Measurements from ENCODE around the gene SSX7. TPM values are rescaled to one million over a fixed set of nuclear protein-coding genes. Genes with fewer than 3 reads are reported as not detected.
"Not testable (repeated sequence)": the region's sequence is repeated elsewhere in the genome, so short reads cannot be mapped to it uniquely, and the experiment has no call there.

The SSX7 gene, protein sequence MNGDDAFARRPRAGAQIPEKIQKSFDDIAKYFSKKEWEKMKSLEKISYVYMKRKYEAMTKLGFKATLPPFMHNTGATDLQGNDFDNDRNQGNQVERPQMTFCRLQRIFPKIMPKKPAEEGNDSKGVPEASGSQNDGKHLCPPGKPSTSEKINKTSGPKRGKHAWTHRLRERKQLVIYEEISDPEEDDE
- total RNA-seq = not detected
- long read RNA-seq, donor 1 = 0 reads
- long read RNA-seq, donor 2 = 0 reads

DNA sequence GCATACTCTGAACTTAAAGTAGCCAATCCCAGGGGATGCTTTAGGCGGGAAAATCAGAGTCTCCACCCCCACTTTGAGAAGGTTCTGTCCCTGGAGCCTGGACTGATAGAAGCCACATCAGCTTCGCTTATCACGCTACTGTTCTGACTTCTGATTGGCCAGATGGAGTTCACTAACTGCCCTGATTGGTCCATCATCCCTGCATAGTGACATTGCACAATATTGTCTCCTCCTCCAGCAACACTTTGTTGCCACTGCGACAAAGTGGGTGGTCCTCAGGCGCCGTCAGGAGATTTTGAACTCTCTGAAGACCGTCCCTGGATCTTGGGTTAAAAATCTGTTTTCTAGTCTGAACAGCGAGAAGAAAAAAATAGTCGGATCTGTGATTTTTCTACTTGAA is at the start of gene SSX7:
SSX7 (minus strand) TSS at position 101 of the 400 bp plus-strand sequence. CDS start 1,428 bp downstream, outside the sequence.
- intact Hi-C loops (cut with DNase I); DNase-seq (ENCODE audit: low spot score): not testable (repeated sequence)

DNA sequence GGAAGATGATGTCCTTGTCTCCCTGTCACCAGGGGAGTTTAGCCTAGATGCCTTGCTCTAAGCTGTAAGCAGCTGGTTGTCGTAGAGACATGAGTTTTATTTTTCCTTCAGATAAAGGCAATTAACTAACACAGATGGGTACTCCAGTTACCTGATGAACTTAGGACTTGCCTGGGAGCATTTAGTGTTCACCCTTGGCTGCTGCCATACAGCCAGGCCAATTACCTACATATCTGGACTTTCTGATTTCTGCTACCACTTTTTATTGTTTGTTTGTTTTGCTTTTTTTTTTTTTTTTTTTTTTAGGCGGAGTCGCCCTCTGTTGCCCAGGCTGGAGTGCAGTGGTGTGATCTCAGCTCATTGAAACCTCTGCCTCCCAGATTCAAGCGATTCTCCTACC is 37.3 kb upstream of the SSX7 start:
- intact Hi-C loops (cut with DNase I); DNase-seq (ENCODE audit: low spot score): not testable (repeated sequence)

DNA sequence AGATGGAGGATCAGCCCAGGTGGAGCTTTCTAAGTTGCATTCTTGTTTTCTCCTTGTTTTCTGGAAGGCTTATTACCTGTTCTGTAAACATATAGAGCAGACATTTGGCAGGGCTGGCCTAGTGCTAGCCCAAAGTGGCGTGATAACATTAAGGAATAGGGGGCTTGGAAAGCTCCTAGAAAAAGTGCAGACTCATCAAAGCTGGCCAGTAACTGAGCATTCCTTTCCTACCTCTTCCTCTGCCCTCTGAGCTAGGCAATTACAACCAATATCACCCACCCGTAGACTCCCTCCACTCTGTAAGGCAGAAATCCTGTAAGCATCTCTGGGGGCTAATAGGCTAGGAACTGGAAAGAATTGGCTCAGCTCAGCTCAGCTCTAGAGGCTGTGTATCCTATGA is 7.5 kb upstream of the SSX7 start:
- intact Hi-C loops (cut with DNase I); DNase-seq (ENCODE audit: low spot score): not testable (repeated sequence)

DNA sequence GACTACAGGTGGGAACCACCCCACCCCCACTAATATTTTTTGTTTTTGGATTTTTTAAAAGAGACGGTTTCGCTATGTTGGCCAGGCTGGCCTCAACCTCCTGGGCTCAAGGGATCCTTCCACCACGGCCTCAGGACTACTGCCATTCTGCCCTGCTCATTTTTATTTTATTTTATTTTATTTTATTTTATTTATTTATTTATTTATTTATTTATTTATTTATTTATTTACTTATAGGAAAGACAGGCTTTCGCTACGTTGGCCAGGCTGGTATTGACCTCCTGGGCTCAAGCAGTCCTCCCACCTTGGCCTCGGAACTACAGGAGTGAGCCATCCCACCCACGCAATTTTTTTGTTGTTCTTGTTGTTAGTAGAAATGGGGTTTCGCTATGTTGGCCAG is 775 bp upstream of the SSX7 start:
- intact Hi-C loops (cut with DNase I); DNase-seq (ENCODE audit: low spot score): not testable (repeated sequence)

DNA sequence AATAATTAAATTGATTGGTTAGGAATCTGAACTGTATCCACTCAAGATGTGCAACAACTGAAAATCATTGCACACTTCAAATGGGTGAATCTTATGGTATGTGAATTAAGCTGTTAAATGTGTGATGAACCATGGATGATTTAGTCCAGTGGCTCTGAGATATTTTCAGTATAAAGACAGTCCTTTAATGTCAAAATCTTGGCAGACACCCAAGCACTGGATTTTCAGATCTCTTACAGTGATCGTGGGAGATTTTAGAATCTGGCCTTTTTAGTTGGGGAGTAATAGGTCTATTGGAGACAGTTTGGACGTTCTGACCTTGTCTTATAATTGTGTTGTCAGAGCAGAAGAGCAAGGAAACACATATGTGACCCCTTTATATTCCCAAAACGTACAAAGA is 4.0 kb downstream of the SSX7 start:
- intact Hi-C loops (cut with DNase I) = not testable (repeated sequence)

DNA sequence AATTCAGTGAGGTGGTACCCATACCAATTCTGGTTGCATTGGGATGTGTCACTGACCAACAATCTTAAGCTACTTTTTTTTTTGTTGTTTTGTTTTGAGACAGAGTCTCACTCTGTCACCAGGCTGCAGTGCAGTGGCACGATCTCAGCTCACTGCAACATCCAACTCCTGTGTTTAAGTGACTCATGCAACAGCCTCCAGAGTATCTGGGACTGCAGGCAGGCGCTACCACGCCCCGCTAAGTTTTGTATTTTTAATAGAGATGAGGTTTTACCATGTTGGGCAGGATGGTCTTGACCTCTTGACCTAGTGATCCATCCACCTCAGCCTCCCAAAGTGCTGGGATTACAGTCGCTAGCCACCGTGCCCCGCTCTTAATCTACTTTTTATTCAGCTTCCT is 5.7 kb downstream of the SSX7 start:
- intact Hi-C loops (cut with DNase I); DNase-seq (ENCODE audit: low spot score): not testable (repeated sequence)

More for the DNA sequence above, 4.0 kb downstream of the SSX7 start:
- DNase-seq (ENCODE audit: low spot score) = not testable (repeated sequence)

DNA sequence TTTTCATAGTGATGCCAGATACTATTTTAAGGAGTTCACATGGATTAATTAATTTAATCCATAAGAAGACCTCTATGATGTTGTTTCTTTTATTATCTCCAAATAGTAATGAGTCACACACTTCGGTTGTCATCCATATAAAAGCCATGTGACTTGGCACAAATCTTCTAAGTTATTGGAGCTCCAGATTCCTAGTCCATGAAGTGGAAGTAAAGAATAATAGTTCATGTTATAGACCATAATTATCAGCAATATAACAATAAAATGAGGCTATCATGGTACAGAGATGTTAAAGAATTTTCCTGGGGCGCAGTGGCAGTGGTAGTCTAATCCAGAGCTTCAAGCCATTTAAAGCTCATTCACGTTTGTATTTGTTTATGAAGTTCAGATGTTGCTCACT is 26.2 kb downstream of the SSX7 start:
- DNase-seq (ENCODE audit: low spot score); intact Hi-C loops (cut with DNase I): not testable (repeated sequence)

DNA sequence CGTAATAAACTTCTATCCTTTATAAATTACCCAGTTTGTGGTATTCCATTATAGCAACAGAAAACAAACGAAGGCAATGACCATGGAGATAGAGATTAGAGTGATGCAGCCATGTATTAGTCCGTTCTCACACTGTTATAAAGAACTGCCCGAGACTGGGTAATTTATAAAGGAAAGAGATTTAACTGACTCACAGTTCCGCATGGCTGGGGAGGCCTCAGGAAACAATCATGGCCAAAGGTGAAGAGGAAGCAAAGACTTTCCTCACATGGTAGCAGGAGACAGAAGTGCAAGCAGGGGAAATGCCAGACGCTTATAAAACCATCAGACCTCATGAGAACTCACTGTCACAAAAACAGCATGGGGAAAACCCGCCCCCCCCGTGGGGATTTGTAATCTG is 34.0 kb downstream of the SSX7 start:
- intact Hi-C loops (cut with DNase I); DNase-seq (ENCODE audit: low spot score): not testable (repeated sequence)

DNA sequence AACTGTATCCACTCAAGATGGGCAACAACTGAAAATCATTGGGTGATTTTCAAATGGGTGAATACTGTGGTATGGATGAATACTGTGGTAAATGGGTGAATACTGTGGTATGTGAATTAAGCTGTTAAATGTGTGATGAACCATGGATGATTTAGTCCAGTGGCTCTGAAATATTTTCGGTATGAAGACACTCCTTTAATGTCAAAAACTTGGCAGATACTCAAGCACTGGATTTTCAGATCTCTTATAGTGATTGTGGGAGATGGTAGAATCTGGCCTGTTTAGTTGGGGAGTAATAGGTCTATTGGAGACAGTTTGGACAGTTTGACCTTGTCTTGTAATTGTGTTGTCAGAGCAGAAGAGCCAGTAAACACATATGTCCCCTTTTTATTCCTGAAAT is 45.7 kb downstream of the SSX7 start:
- intact Hi-C loops (cut with DNase I) = no loop called here
- DNase-seq (ENCODE audit: low spot score) = no peak

DNA sequence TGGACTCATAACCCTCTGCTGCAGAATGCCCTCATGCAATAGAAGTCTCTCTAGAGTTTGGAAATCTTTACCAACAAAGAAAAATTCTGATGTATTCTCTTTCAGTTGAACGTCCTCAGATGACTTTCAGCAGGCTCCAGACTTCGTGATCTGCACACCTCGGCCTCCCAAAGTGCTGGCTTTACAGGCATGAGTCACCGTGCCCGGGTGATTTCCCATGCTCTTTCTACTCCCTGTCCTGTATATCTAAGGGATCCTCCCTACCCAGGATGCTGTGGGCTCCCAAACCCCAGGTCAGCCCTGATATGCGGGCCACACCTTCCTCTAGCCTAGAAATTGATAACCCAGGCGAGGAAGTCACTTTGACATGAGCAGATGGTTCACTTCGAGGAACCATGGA is 51.5 kb downstream of the SSX7 start:
- intact Hi-C loops (cut with DNase I) = not testable (repeated sequence)

DNA sequence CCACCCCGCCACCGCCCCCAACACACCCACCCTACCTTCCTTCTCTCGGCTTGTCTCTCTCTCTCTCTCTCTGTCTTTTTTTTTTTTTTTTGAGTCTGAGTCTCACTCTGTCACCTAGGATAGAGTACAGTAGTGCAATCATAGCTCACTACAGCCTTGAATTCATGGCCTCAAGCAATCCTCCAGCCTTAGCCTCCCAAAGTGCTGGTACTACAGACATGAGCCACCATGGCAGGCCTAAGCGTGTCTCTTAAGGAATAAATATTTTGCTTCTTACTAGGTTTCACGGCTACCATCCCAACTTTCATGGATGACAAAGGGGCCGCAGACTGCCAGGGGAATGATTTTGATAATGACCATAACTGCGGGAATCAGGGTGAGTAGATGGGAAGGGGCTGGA is 55.8 kb downstream of the SSX7 start:
- intact Hi-C loops (cut with DNase I) = no loop called here
- no peak for DNase-seq (ENCODE audit: low spot score)

More for the DNA sequence above, 51.5 kb downstream of the SSX7 start:
- not testable (repeated sequence) for DNase-seq (ENCODE audit: low spot score)

DNA sequence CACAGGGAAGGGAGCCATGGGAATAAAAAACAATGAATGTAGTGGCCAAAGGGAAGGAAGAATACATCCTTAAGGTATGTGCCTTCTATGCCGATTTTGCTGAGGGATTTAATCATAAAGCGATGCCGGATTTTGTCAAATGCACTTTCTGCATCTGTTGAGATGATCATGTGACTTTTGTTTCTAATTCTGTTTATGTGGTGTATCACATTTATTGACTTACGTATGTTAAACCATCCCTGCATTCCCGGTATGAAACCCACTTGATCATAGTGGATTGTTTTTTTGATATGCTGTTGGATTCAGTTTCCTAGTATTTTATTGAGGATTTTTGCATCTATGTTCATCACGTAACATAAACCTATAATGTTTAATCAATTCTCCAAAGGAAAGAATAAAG is 60.0 kb downstream of the SSX7 start:
- intact Hi-C loops (cut with DNase I) = no loop called here
- DNase-seq (ENCODE audit: low spot score) = no peak

Other genes starting within 250 kb of the SSX7 start
- gene XAGE1A, start 159.1 kb downstream of the SSX7 start, total RNA-seq = not detected
- gene XAGE1B, start 137.8 kb downstream of the SSX7 start, total RNA-seq = not detected
- not detected for gene SSX2, start 52.3 kb upstream of the SSX7 start, total RNA-seq
- gene SSX2B, start 96.4 kb upstream of the SSX7 start, total RNA-seq = not detected
- not detected for gene SPANXN5, start 142.5 kb upstream of the SSX7 start, total RNA-seq
- not detected for gene XAGE5, start 156.4 kb upstream of the SSX7 start, total RNA-seq
- not detected for gene XAGE3, start 213.2 kb upstream of the SSX7 start, total RNA-seq
- gene FAM156B, start 242.4 kb upstream of the SSX7 start, total RNA-seq = 10 to 100 TPM in 1 of 2 donors, 1 to 10 TPM in 1; 7.9 to 14.2 TPM